SKM-1 (cell line): ENCODE results near the gene PDE9A.

ENCODE experiments used
- DNase-seq: peaks from one replicate; lab custom pipeline; 2025; ENCODE audit not compliant: unreplicated experiment; lab: John Stamatoyannopoulos, UW

Gene PDE9A

GRCh38 chr21:42754270-42754933 lies 101.0 kb downstream of the PDE9A start:
- DNase-seq, result no peak

GRCh38 chr21:42755031-42755665 lies 101.7 kb downstream of the PDE9A start:
- DNase-seq, result no peak

- DNase-seq, result no peak
These were observed 102.6 kb downstream of the PDE9A start for GRCh38 chr21:42755766-42756579.

GRCh38 chr21:42756580-42757250 lies 103.3 kb downstream of the PDE9A start:
- DNase-seq, result no peak

GRCh38 chr21:42757422-42757821 lies 104.0 kb downstream of the PDE9A start:
- no peak for DNase-seq

- DNase-seq, result no peak
These were observed 104.6 kb downstream of the PDE9A start for GRCh38 chr21:42757826-42758655.

- DNase-seq, result no peak
These were observed 105.5 kb downstream of the PDE9A start for GRCh38 chr21:42758721-42759593.

GRCh38 chr21:42759594-42759927 lies 106.1 kb downstream of the PDE9A start:
- no peak for DNase-seq

GRCh38 chr21:42760361-42760950 lies 107.0 kb downstream of the PDE9A start:
- no peak for DNase-seq

GRCh38 chr21:42760951-42761751 lies 107.7 kb downstream of the PDE9A start:
- no peak for DNase-seq

- no peak for DNase-seq
These were observed 108.4 kb downstream of the PDE9A start for GRCh38 chr21:42761776-42762335.

GRCh38 chr21:42763581-42764442 lies 110.4 kb downstream of the PDE9A start:
- DNase-seq, result no peak

GRCh38 chr21:42764443-42764760 lies 111.0 kb downstream of the PDE9A start:
- DNase-seq, result no peak

- no peak for DNase-seq
These were observed 111.5 kb downstream of the PDE9A start for GRCh38 chr21:42764883-42765282.

GRCh38 chr21:42765656-42766055 lies 112.2 kb downstream of the PDE9A start:
- DNase-seq, result no peak

GRCh38 chr21:42766739-42767560 lies 113.5 kb downstream of the PDE9A start:
- DNase-seq, result no peak

- no peak for DNase-seq
These were observed 114.1 kb downstream of the PDE9A start for GRCh38 chr21:42767561-42767835.
